Measurements from ENCODE around the gene ATP5ME. TPM values are rescaled to one million over a fixed set of nuclear protein-coding genes. Genes with fewer than 3 reads are reported as not detected.

The ATP5ME gene
- total RNA-seq, 1 experiment from 2014 or later = 272 TPM

- DNase-seq (ENCODE audit: low spot score) = no peak
Measured at GRCh38 chr4:684623-685327, 10.7 kb upstream of the ATP5ME start.

- peak; percentile 66 for DNase-seq (ENCODE audit: low spot score)
Measured at GRCh38 chr4:683982-684622, 10.0 kb upstream of the ATP5ME start.

DNA sequence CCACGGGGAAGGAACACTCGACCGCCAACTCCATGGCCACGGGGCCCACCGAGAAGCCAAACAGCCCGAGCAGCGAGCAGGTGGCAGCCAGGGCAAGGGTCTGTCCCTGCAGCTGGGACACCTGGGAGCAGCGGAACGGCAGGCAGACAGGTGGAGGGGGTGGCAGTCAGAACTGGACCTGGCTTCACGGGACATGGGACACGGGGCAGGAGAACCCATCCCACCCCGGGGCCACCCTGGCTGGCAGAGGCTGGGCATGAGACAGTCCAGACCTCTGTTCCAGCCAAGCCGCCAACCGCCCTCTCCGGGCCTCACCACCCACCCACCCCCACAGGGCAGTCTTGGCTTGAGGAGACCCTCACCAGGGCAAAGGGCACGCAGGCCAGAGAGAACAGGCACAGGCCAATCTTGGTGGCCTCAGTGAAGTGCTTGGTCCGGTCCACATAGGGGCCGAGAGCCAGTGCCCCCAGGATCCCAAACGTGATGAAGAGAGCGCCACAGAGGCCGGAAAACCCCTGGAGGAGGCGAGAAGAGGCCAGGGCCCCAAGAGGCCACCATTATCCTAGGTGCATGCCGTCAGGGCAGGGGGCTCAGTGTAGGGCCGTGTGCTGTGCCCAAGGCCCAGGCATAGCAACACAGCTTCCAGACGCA is 9.3 kb upstream of the ATP5ME start:
- DNase-seq (ENCODE audit: low spot score) = no peak

DNA sequence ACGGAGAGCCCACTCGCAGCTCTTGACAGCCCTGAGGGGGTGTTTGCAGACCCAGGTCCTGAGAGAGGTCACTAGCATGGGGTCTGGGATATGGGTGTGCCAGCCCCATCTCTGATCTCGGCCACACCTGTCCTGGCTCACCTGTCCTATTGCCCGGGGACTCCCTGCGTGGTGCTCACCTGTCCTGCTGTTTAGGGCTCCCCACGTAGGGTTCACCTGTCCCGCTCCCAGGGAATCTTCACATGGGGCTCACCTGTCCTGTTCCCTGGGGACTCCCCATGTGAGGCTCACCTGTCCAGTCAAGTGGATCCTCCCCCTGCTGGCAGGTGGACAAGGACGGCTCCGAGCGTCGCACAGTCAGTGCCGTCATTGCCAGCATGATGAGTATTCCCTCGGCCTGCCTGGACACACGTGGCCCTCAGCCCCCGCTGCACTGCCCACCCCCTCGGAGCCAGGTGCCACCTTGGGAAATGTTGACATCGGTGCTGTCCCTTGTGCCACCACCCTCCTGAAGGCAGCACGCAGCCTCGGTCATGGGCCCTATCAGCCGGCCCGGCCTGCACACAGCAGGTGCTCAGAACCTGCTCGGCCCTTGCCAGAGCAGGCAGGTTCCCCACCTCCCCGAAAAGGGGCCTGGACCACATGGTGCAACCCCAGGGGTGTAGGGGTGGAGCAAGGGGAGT is 8.6 kb upstream of the ATP5ME start:
- no peak for DNase-seq (ENCODE audit: low spot score)

- DNase-seq (ENCODE audit: low spot score) = no peak
Measured at GRCh38 chr4:681736-682451, 7.8 kb upstream of the ATP5ME start.

GRCh38 chr4:680928-681645 is 7.0 kb upstream of the ATP5ME start:
- DNase-seq (ENCODE audit: low spot score) = no peak

GRCh38 chr4:680551-680927 is 6.5 kb upstream of the ATP5ME start:
- DNase-seq (ENCODE audit: low spot score) = no peak

GRCh38 chr4:680091-680490 is 6.0 kb upstream of the ATP5ME start:
- no peak for DNase-seq (ENCODE audit: low spot score)

DNA sequence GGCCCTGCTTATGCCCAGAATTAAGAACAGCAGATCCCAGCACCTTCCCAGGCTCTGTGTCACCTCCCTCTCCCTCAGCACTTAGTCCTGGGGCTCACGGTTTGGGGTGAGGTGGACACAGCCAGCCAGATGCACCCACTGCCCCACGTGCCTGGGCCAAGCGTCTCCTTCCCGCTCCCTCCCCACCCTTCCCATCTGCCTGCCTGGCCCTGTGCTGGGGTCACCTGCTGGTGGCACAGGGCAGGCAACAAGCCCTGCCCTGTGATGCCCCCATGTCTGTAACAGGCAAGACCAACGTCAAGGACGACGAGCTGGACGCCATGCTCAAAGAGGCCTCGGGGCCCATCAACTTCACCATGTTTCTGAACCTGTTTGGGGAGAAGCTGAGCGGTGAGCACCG is 5.6 kb upstream of the ATP5ME start:
- DNase-seq (ENCODE audit: low spot score) = no peak

GRCh38 chr4:679104-679481 is 5.0 kb upstream of the ATP5ME start:
- no peak for DNase-seq (ENCODE audit: low spot score)

DNA sequence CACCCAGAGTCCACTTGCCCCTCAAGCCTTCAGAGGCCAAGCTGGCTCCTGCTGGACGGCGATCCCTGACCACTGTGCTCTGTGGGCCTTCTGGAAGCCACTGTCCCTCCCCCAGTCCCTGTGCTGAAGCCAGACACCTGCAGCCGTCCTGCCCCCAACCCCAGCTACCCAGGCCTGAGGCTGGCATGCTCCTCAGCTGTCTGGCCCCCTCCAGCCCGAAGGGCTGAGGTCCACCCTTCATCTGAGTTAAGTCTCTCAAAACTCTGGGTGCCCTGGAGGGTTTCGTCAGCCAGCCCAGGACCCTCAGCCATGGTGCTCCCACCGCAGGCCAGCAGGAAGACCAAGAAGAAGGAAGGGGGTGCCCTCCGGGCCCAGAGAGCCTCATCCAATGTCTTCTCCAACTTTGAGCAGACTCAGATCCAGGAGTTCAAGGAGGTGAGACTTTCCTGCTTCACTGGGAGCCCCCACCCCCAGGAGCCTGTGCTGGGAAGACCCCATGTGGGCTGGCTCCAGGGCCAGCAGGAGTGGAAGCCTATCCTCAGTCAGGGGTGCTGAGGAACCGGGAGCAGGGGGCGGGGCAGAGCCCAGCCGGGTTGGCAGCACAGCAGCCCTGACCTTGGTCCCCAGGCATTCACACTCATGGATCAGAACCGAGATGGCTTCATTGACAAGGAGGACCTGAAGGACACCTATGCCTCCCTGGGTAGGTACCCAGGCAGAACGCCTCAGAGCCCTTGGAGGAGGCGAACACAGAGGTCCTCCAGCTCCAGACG is 4.4 kb upstream of the ATP5ME start:
- DNase-seq (ENCODE audit: low spot score) = no peak

GRCh38 chr4:677431-678293 is 3.6 kb upstream of the ATP5ME start:
- no peak for DNase-seq (ENCODE audit: low spot score)

- no peak for DNase-seq (ENCODE audit: low spot score)
Measured at GRCh38 chr4:676871-677235, 2.8 kb upstream of the ATP5ME start.

DNA sequence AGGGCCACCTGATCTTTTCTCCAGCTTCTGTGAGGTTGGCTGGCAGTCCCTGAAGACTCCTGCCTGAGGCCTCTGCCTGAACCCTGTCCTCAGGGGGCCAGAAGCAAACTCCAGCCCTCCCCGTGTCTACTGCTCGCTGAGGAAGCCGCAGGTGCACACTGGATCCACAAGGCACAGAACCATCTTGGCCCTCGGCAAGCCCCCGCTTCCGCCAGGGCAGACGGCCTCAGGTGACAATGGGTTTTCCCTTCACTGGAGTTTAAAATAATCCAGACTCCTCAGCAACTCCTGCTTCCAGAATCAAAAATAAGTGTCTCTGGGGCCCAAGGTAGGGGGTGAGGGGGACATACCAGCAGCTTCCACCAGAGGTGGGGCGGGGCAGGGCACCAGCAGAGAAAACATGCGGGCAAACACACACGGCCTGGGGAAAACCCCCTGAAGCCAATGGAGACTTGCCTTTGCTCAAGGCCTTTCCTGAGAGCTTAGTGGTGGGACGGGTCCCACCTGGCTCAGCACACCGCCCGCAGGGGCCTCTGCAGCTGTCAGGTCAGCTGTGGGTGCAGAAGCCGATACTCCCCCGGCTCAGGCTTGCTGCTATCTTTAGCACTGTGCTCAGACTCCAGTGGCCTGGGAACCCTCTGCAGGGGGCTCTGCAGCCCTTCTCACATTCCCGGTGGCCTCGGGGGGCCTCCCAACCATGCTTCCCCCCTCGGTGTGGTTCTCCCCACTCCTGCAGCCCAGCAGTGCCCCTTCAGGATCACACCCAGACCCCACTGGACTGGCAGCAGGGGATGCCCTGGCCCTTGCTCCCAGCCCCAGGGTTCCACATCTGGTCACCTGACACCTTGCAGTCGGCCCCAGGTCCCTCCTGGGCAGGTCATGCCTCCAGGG is 2.1 kb upstream of the ATP5ME start:
- DNase-seq (ENCODE audit: low spot score) = no peak

- DNase-seq (ENCODE audit: low spot score) = no peak
Measured at GRCh38 chr4:675036-675882, 1.2 kb upstream of the ATP5ME start.

DNA sequence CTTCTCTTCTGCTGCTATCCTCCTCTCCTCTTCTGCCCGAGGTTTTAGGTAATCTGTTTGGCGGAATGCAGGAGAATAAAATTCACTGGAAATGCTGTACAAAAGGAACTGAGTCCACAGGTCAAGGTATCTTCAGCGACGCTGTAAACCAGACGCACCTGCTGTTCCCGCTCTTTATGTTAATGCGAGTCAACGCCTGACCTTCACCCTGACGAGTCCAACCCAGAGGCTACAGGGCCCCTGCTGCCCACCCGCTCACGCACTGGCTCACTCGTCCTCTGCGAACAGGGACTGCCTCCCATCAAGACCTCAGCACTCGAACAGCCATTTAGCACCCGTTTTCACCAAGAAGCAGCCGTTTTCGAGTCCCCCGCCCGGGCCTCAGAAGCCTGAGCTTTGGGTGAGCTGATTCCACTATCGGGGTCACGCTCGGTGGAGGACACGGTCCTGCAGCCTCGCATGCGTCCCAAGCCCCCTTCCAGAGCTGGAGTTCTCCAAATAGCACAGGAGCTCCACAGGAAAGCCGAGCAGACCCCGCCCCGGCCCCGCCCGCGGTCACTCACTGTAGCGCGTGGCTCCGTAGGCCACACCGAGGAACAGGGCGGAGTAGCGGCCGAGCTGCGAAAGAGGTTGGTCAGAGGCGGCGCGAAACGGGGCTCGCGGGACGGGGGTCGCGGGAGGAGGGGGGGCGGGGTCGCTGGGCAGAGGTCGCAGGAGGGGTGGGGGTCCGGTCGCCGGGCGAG is 556 bp downstream of the ATP5ME start:
- DNase-seq (ENCODE audit: low spot score) = no peak

GRCh38 chr4:671769-672168 is 2.3 kb downstream of the ATP5ME start:
- no peak for DNase-seq (ENCODE audit: low spot score)
